NCI-H2196 treated with DMSO at 0.1 percent for 48 hours (cell line): ENCODE data around the gene ZBTB8OS.
"Not testable (repeated sequence)": the region's sequence is repeated elsewhere in the genome, so short reads cannot be mapped to it uniquely, and the experiment has no call there.

Source experiments
- DNase-seq: peaks from one replicate; lab custom pipeline; 2025; ENCODE audit not compliant: unreplicated experiment; lab: John Stamatoyannopoulos, UW

The ZBTB8OS gene

GRCh38 chr1:32650248-32650751, at the start of gene ZBTB8OS:
Gene ZBTB8OS (minus strand): TSS chr1:32650550. CDS start chr1:32650529, 21 bp downstream.
- peak; percentile 88 for DNase-seq

- DNase-seq, result not testable (repeated sequence)
Observed at GRCh38 chr1:32696996-32697395, 46.6 kb upstream of the ZBTB8OS start.

DNA sequence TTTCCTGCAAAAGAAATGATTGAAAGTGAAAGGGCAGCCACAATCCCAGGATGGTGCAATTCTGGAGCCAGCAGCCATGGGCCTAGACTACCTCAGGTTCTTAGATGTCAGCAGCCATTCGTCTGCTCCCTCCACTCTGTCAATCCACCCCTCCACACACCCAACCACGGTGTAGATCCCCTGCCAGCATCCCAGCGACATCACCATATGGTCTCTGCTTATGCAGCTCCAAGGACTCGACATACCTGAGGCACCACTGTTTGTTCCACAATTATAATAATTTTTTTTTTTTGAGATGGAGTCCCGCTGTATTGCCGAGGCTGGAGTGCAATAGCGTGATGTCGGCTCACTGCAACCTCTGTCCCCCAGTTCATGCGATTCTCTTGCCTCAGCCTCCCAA, 45.7 kb upstream of the ZBTB8OS start:
- DNase-seq, result no peak

GRCh38 chr1:32695098-32695904, 45.0 kb upstream of the ZBTB8OS start:
- no peak for DNase-seq

GRCh38 chr1:32693455-32694174, 43.3 kb upstream of the ZBTB8OS start:
- DNase-seq, result no peak

GRCh38 chr1:32686387-32686786, 36.0 kb upstream of the ZBTB8OS start:
- DNase-seq, result no peak

DNA sequence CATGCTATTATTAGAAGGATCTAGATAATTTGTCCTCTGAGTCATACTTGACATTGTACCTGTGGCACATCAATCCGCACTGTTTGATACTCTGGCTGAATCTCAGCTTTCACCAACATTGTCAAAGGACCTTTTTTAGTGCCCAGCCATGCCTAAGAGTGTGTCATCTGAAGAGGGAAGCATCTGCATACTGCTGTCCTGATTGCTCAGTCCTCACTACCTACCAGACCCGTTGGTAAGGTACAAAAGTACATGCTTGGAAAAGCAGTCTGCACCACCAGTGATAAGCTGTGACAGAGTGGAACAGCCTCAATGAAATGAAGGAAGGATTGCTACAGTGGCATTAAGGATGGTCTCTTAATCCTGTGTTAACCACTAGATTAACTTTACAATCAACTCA, 35.1 kb upstream of the ZBTB8OS start:
- no peak for DNase-seq

DNA sequence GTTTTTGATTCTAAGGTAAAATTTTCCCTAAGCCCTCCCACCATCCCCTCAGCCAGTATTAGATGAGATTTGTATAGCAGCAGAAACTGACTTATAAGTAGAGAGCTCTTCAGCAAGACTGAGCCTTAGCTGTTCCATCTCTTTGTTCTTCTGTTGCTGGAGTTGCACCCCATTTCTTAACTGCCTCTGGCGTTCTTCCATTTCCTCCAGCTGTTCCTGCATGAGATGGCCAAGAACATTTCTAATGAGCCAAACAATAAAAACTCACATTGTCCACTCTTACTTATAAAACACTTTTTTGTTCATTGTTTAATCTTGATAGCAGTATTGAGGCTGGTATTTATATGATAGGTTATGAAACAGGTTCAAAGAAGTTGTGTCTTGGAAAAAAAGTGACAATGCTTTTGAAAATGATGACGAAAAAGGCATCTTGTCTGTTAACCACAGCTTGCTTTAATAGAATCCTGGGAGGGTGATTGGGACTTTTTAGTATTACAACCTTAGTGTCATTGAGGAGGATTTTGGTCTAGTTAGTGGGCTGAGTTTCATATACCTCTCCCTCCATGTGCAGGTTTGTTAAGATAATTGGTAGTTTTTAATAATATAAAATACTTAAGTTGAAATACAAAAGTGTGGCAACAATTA, 33.9 kb upstream of the ZBTB8OS start:
- DNase-seq, result no peak

DNA sequence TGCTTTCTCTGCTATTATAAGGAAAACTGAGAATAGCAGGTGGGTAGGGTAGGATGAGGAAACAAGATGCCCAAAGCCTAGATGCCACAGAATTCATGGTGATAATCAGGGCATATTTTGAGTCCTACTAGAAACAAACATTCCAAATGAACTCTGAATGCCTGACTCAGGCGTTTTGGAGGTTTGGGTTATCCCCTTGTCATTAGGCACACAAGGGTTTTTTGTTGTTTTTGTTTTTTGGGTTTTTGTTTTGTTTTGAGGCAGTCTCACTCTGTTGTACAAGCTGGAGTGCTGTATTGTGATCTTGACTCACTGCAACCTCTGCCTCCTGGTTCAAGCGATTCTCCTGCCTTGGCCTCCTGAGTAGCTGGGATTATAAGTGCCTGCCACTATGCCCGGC, 33.0 kb upstream of the ZBTB8OS start:
- no peak for DNase-seq

- no peak for DNase-seq
Observed at GRCh38 chr1:32681999-32682398, 31.6 kb upstream of the ZBTB8OS start.

DNA sequence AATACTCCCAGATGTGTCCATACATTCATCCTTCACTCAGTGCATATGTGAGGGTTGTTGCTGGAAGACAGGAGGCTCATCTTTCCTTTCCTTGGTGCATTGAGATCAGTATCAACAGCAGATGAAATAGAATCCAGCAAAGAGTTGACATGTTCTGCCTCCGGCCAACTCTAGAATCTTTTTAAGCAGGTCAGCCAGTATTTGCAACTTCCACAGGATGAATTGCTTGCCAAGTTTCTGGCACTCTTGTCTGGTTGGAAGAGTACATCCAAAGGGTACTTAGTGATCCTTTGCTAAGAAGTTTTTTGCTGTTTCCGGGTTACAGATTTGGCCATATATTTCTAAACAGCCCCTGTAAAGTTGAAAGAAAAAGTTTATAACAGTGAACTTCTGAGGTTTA, 31.2 kb upstream of the ZBTB8OS start:
- DNase-seq, result no peak

DNA sequence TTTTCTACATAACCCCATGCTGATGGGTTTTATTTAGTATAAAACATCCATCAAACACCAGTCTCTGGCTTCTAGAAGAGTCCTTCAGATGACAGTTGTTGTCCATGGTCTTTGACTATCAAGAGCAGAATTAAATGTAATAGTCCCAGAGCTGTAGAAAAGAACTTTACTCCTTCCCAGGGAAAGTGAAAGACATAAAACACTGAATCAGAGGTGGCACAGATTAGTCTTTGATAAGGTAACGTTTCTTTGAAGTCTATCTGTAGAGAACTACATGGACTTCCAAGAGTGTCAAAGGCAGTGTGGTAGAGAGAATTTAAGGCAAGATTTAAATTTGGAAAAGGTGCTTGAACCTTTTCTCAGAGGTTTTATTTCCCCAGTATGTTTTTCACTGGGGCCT, 30.3 kb upstream of the ZBTB8OS start:
- DNase-seq, result no peak

- DNase-seq, result not testable (repeated sequence)
Observed at GRCh38 chr1:32679993-32680392, 29.6 kb upstream of the ZBTB8OS start.

DNA sequence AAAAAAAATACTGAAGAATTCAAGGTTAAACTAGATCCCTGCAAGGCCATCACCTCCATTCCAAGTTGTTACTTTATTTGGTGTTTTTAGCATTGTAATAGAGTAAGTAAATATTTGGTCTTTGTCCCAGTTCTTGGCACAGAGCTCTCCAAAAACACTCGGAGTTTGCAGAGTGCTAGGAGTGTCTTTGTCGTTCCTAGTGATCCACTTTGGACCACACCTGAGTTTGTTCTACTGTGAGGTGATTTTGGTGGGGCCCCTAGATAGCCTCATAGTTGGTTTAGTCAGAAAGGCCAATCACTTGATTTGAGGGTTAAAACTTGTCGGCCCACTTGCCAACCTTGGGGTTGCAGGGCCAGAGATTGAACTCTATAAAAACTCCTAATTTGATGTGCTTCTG, 26.6 kb upstream of the ZBTB8OS start:
- no peak for DNase-seq

GRCh38 chr1:32668716-32669115, 18.4 kb upstream of the ZBTB8OS start:
- DNase-seq, result not testable (repeated sequence)

DNA sequence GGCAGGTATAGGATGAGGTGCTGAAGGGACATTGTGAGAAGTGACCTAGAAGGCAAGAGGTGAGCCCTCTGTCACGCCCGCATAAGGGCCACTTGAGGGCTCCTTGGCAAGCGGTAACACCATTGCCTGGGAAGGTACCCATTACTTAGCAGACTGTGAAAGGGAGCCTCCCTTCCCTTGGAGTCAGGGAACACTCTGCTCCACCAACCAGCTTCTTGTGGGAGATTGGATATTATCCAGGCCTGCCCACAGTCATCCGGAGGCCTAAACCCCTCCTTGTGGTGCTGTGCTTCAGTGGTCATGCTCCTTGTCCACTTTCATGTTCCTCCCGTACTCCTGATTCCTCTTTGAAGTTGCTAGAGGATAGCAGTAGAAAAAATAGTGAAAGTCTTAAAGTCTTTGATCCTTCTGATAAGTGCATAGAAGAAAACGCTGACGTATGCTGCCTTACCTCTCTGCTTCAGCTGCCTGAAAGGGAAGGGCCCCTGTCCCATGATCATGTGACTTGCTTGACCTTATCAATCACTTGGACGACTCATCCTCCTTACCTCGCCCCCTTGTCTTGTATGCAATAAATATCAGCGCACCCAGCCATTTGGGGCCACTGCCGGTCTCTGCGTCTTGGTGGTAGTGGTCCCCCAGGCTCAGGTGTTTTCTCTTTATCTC, 16.7 kb upstream of the ZBTB8OS start:
- no peak for DNase-seq

DNA sequence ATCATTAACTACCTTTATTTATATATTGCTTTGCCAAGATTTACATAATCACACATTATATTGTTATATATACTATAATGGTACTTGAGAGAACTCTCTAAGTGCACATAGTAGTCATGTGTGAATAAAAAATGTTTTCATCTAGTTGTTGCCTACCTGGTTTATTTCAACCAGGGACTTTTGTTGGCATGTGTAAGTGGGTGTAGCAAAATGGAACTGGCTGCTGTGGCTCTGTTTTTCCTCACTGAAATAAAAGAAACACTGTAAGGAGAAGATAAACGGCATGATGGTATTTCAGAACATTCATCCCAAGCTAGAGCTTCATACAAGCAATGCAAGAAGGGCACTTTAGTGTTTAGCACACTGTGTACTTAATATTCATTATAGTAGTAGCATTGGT, 15.6 kb upstream of the ZBTB8OS start:
- no peak for DNase-seq

- DNase-seq, result no peak
Observed at GRCh38 chr1:32659581-32659980, 9.2 kb upstream of the ZBTB8OS start.

- no peak for DNase-seq
Observed at GRCh38 chr1:32652244-32652962, 2.1 kb upstream of the ZBTB8OS start.

DNA sequence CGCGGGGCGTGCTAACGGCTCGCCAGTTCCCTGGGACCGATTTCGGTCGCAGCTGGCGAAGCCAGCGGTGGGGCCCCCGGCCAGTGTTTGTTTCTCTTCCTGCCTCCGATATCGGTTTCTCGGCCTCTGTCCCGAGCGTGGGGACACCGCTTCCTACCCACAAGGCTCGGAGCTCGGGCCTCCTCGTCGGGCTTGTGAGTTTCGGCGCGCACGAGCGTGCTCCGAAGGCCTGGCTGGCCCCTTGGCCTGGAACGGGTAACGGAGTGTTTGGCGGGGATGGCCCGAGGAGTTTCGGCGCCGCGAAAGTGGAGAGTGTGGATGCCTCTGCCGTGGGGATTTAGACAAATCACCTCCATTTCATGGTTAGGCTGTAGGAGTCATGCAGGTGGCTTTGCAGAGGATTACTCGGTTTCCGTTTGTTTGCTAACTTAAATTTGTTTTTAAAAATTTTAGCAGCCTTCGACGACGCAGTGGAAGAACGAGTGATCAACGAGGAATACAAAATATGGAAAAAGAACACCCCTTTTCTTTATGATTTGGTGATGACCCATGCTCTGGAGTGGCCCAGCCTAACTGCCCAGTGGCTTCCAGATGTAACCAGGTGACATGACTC, 1.2 kb upstream of the ZBTB8OS start:
- no peak for DNase-seq
